Ishikawa (cell line): Measurements from ENCODE around the gene ASAP3.

Experiments used
- CEBPB ChIP-seq: IDR thresholded peaks from 2 replicates; pipeline ENCODE4 v1.6.1; 2012
- CREB1 ChIP-seq: IDR thresholded peaks from 2 replicates; pipeline ENCODE4 v1.6.1; 2012; ENCODE audit warnings: low read depth
- EGR1 ChIP-seq: IDR thresholded peaks from 2 replicates; pipeline ENCODE4 v1.6.1; 2012
- EP300 ChIP-seq: IDR thresholded peaks from 2 replicates; pipeline ENCODE4 v1.6.1; 2012; ENCODE audit warnings: borderline replicate concordance
- FOXM1 ChIP-seq: IDR thresholded peaks from 2 replicates; pipeline ENCODE4 v1.6.1; 2012; ENCODE audit warnings: low read depth, borderline replicate concordance
- NFIC ChIP-seq: IDR thresholded peaks from 2 replicates; pipeline ENCODE4 v1.6.1; 2012
- RAD21 ChIP-seq: IDR thresholded peaks from 2 replicates; pipeline ENCODE4 v1.6.1; 2012; ENCODE audit warnings: low read depth
- TAF1 ChIP-seq: IDR thresholded peaks from 2 replicates; pipeline ENCODE4 v1.6.1; 2012; ENCODE audit warnings: low read depth, mild to moderate bottlenecking
- TCF12 ChIP-seq: IDR thresholded peaks from 2 replicates; pipeline ENCODE4 v1.6.1; 2012; ENCODE audit warnings: low read depth
- TEAD4 ChIP-seq: IDR thresholded peaks from 2 replicates; pipeline ENCODE4 v1.6.1; 2012
- YY1 ChIP-seq: IDR thresholded peaks from 2 replicates; pipeline ENCODE4 v1.6.1; 2012; ENCODE audit warnings: low read depth
- ZBTB7A ChIP-seq: IDR thresholded peaks from 2 replicates; pipeline ENCODE4 v1.6.1; 2012; ENCODE audit warnings: low read depth
- TF ChIP-seq, protein P1 (sequence below): IDR thresholded peaks from 2 replicates; pipeline ENCODE4 v1.6.1; 2012
- TF ChIP-seq, protein P2 (sequence below): IDR thresholded peaks from 2 replicates; pipeline ENCODE4 v1.6.1; 2012; ENCODE audit warnings: low read depth, mild to moderate bottlenecking
- TF ChIP-seq, protein P3 (sequence below): IDR thresholded peaks from 2 replicates; pipeline ENCODE4 v1.6.1; 2012

The ASAP3 gene

DNA sequence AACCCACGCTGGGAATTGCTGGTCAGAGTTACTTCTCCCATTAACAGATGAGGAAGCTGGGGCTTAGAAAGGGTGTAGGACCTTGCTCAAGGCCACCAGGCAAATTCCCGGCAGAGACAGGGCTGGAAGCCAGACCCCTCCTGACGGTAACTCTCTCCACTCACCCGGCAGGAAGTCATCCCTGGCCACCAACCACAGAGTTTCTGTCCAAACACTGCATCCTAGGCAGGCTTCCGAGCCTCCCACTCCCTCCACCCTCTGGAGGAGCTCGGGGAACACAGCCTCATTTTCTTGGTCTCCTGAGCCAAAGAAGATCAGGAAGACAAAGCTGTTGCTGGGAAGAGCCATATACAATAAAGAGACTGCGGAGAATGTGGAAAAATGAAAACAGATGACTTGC lies 89.3 kb downstream of the ASAP3 start:
- TF ChIP-seq, protein P1, sequence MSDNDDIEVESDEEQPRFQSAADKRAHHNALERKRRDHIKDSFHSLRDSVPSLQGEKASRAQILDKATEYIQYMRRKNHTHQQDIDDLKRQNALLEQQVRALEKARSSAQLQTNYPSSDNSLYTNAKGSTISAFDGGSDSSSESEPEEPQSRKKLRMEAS, result no peak
- TF ChIP-seq, protein P2, sequence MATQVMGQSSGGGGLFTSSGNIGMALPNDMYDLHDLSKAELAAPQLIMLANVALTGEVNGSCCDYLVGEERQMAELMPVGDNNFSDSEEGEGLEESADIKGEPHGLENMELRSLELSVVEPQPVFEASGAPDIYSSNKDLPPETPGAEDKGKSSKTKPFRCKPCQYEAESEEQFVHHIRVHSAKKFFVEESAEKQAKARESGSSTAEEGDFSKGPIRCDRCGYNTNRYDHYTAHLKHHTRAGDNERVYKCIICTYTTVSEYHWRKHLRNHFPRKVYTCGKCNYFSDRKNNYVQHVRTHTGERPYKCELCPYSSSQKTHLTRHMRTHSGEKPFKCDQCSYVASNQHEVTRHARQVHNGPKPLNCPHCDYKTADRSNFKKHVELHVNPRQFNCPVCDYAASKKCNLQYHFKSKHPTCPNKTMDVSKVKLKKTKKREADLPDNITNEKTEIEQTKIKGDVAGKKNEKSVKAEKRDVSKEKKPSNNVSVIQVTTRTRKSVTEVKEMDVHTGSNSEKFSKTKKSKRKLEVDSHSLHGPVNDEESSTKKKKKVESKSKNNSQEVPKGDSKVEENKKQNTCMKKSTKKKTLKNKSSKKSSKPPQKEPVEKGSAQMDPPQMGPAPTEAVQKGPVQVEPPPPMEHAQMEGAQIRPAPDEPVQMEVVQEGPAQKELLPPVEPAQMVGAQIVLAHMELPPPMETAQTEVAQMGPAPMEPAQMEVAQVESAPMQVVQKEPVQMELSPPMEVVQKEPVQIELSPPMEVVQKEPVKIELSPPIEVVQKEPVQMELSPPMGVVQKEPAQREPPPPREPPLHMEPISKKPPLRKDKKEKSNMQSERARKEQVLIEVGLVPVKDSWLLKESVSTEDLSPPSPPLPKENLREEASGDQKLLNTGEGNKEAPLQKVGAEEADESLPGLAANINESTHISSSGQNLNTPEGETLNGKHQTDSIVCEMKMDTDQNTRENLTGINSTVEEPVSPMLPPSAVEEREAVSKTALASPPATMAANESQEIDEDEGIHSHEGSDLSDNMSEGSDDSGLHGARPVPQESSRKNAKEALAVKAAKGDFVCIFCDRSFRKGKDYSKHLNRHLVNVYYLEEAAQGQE, result no peak
- TF ChIP-seq FOXM1, result no peak
- no peak for TF ChIP-seq NFIC
- TF ChIP-seq CREB1, result no peak

DNA sequence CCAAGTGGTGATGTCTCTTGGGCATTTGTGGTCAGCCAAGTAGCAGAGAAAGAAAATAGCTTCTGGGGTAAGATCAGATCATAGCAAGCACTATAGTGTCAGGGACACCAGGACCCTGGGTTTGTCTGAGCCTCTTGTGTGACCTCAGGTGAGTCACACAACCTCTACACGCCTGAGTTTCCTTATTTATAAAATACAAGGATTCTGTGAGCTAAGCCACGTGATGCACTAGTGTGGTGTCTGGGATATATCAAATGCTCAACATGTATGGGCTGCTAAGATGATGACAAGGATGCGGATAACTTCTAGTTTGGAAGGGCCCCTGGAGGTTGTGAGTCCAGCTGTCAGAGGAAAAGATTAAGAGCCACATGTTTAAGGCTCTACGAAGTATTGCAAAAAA lies 89.8 kb downstream of the ASAP3 start:
- TF ChIP-seq, protein P3, sequence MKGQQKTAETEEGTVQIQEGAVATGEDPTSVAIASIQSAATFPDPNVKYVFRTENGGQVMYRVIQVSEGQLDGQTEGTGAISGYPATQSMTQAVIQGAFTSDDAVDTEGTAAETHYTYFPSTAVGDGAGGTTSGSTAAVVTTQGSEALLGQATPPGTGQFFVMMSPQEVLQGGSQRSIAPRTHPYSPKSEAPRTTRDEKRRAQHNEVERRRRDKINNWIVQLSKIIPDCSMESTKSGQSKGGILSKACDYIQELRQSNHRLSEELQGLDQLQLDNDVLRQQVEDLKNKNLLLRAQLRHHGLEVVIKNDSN, result no peak
- no peak for TF ChIP-seq TEAD4
- no peak for TF ChIP-seq TAF1
- no peak for TF ChIP-seq FOXM1
- no peak for TF ChIP-seq CREB1
- TF ChIP-seq ZBTB7A, result no peak
- no peak for TF ChIP-seq NFIC
- no peak for TF ChIP-seq YY1
- no peak for TF ChIP-seq TCF12
- TF ChIP-seq, protein P2, result no peak

DNA sequence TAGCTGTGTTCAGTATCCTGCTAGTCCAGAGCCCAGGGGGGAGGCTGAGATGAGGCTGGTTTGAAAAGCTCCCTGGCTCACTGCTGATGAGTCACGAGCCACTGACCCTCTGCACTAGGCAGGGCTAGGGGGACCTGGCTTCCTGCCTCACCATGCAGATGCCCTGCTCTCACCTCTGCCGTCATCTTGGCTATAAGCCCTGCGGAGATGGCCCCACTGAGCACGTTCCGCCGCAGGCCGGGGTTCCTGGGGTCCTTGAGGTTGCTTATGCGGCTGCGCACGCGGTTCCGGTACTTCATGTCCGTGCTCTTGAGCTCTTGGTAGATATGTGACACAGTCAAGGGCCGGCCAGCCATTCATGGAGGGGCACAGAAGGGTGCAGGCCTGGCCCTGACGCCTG lies 90.3 kb downstream of the ASAP3 start:
- TF ChIP-seq TEAD4 (no peak), CREB1 (no peak), RAD21 (no peak), ZBTB7A (no peak), FOXM1 (no peak), YY1 (no peak), TCF12 (no peak), EGR1 (no peak), EP300 (no peak), CEBPB (no peak), TAF1 (no peak), NFIC (no peak)
- TF ChIP-seq, protein P1, result no peak
- TF ChIP-seq, protein P3, result no peak
- TF ChIP-seq, protein P2, result no peak

DNA sequence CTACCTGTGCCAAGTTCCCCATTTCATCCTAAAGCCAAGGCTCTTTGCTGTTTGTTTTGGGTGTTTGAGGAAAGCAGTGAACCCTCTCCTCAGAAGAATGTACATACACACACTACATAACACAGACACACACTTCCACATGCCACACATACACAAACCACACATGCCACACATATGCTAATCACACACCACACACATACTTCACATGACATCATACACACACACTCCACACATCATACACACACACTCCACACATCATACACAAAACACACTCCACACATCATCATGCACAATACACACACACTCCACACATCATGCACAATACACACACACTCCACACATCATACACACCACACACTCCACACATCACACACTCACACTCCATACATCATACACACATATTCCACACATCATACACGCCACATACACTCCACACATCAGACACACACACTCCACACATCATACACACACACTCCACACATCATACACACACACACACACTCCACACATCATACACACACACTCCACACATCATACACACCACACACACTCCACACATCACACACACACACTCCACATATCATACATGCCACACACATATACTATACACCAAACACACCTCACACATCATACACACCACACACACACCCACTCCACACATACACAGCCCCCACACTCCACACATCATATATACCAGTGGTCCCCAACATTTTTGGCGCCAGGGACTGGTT lies 91.7 kb downstream of the ASAP3 start:
- TF ChIP-seq EP300, result no peak
- TF ChIP-seq FOXM1, result no peak
- no peak for TF ChIP-seq YY1
- TF ChIP-seq, protein P2, result no peak
- TF ChIP-seq RAD21, result no peak
- TF ChIP-seq TCF12, result no peak
- TF ChIP-seq EGR1, result no peak
- TF ChIP-seq CREB1, result no peak
- no peak for TF ChIP-seq TEAD4
- no peak for TF ChIP-seq NFIC
- TF ChIP-seq, protein P3, result no peak
- no peak for TF ChIP-seq TAF1
- TF ChIP-seq ZBTB7A, result no peak
- TF ChIP-seq, protein P1, result no peak
- TF ChIP-seq CEBPB, result no peak
